ENCODE results near the gene HAUS8. TPM values are rescaled to one million over a fixed set of nuclear protein-coding genes. Genes with fewer than 3 reads are reported as not detected.

The HAUS8 gene
- total RNA-seq, 4 donors from 2014 or later, result 3.0 to 5.8 (median 3.2) TPM

- peak overlapping the region; percentile 84 to 97 (median 94) for H3K27ac ChIP-seq
- DNase-seq, result peak; percentile 49
- intact Hi-C loops (cut with DNase I), result no loop called here
- TF ChIP-seq, protein P1, sequence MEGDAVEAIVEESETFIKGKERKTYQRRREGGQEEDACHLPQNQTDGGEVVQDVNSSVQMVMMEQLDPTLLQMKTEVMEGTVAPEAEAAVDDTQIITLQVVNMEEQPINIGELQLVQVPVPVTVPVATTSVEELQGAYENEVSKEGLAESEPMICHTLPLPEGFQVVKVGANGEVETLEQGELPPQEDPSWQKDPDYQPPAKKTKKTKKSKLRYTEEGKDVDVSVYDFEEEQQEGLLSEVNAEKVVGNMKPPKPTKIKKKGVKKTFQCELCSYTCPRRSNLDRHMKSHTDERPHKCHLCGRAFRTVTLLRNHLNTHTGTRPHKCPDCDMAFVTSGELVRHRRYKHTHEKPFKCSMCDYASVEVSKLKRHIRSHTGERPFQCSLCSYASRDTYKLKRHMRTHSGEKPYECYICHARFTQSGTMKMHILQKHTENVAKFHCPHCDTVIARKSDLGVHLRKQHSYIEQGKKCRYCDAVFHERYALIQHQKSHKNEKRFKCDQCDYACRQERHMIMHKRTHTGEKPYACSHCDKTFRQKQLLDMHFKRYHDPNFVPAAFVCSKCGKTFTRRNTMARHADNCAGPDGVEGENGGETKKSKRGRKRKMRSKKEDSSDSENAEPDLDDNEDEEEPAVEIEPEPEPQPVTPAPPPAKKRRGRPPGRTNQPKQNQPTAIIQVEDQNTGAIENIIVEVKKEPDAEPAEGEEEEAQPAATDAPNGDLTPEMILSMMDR (IDR thresholded peaks at IDR 0.05), result peak; percentile 19 to 81 (median 48)
- TF ChIP-seq POLR2A (IDR thresholded peaks at IDR 0.05), result peak in 2 of 4 donors; percentile 35 to 36
- peak overlapping the region; percentile 11 to 62 (median 43) for H3K4me3 ChIP-seq
- 23 to 28% methylated on average over 16 to 26 of the region's 28 CpGs for WGBS, 2 donors
- H3K4me1 ChIP-seq, result peaks cover 19 to 65% (median 44%) of the 10 kb centered on the region in 3 donors
- H3K36me3 ChIP-seq, result no peaks in the 10 kb centered on the region
- H3K9me3 ChIP-seq, result no peaks in the 10 kb centered on the region
- no peaks in the 10 kb centered on the region for H3K27me3 ChIP-seq
These were observed 4.6 kb upstream of the HAUS8 start for GRCh38 chr19:17079710-17080439.

DNA sequence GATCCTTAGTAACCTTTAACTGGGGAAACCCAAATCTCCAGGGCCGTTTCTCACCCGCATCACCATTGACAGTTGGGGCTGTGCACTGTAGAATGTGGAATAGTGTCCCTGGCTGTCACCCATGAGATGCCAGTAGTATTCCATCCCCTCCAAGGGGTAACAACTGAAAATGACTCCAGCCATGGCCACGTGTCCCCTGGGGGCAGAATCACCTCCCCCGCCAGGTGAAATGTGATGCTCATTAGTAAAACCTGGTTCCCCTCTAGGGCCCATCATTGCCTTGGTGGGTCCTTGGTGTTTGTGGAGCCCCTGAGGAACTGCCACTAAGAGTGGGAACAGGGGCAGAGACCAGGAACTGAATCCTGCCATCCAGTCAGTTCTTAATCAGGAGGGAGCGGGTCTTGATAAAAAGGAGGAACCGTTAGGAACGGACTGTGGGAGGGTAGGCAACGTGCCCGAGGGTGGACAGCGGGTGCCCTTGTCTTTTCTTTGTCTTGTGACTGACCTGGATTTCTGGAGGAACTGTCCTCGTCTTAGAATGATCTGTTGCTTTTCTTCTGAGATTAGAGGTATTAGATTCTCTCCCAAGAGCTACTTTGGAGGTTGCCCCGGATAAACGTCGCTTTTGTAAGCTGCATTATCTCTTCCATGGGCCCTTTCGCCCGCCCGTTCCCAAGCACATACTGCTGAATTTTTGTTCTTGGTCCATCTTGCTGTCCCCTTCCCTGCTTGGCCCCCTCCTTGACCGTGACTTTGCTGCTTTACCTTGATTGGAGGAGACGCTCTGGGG, 3.9 kb upstream of the HAUS8 start:
- H3K9me3 ChIP-seq, result no peaks in the 10 kb centered on the region
- peak overlapping the region; percentile 11 to 62 (median 43) for H3K4me3 ChIP-seq
- TF ChIP-seq, protein P1 (IDR thresholded peaks at IDR 0.05), result no peak
- no peak for TF ChIP-seq POLR2A (IDR thresholded peaks at IDR 0.05)
- no peak for DNase-seq
- peaks cover 25 to 71% (median 51%) of the 10 kb centered on the region in 3 donors for H3K4me1 ChIP-seq
- WGBS, 2 donors, result 55 to 60% methylated on average over 14 to 16 of the region's 19 CpGs
- H3K27ac ChIP-seq, result peak overlapping the region; percentile 84 to 97 (median 94)
- intact Hi-C loops (cut with DNase I), result no loop called here
- H3K36me3 ChIP-seq, result no peaks in the 10 kb centered on the region
- no peaks in the 10 kb centered on the region for H3K27me3 ChIP-seq

DNA sequence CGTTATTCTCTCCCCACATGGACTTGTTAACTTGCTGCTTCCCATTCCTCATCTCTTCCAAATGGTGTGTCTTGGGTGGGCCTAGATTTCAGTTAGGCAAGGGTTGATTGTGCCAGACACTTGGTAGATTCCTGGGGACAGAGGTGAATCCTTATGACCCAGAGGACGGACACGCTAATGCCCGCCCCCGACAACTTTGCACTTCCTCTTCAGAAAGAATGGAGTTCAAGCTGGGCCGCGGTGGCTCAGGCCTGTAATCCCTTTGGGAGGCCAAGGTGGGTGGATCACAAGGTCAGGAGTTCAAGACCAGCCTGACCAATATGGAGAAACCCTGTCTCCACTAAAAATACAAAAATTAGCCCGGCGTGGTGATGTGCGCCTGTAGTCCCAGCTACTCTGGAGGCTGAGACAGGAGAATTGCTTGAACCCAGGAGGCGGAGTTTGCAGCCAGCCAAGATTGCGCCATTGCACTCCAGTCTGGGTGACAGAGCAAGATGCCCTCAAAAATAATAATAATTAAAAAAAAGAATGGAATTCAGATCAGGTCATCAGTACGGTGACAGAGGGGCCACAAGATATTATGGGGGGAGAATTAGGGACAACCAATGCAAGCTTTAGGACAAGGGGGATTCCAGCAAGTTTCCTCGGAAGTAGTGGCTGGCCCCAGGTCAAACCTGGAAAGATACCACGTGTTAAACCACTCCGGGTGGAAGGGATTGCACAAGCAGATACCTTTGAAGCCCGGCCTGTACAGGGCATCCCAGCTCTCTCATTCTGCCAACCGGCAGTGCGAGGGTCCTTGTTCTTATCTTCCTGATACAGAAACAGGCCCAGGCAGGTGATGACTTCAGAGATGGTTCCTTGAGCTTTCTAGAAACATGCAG, 3.0 kb upstream of the HAUS8 start:
- WGBS, 2 donors, result 69 to 76% methylated on average over 15 to 16 of the region's 19 CpGs
- no peak for TF ChIP-seq POLR2A (IDR thresholded peaks at IDR 0.05)
- TF ChIP-seq, protein P1 (IDR thresholded peaks at IDR 0.05), result no peak

GRCh38 chr19:17077447-17078028, 2.3 kb upstream of the HAUS8 start:
- H3K4me1 ChIP-seq, result peaks cover 30 to 80% (median 56%) of the 10 kb centered on the region in 3 donors
- WGBS, 2 donors, result 60 to 81% methylated on average over 13 to 17 of the region's 17 CpGs
- H3K9me3 ChIP-seq, result no peaks in the 10 kb centered on the region
- intact Hi-C loops (cut with DNase I), result no loop called here
- H3K27me3 ChIP-seq, result no peaks in the 10 kb centered on the region
- TF ChIP-seq POLR2A (IDR thresholded peaks at IDR 0.05), result no peak
- TF ChIP-seq, protein P1 (IDR thresholded peaks at IDR 0.05), result no peak
- no peak for DNase-seq
- peak overlapping the region in 3 of 4 donors; percentile 68 to 96 (median 82) for H3K4me3 ChIP-seq
- H3K36me3 ChIP-seq, result no peaks in the 10 kb centered on the region
- H3K27ac ChIP-seq, result peak overlapping the region in 3 of 4 donors; percentile 93 to 97 (median 93)

More for the DNA sequence above, 3.0 kb upstream of the HAUS8 start:
- Histone ChIP-seq H3K36me3 (no peaks in the 10 kb centered on the region), H3K27ac (peak overlapping the region; percentile 84 to 97 (median 94)), H3K4me1 (peaks cover 30 to 80% (median 56%) of the 10 kb centered on the region in 3 donors), H3K4me3 (no peak overlapping the region), H3K9me3 (no peaks in the 10 kb centered on the region), H3K27me3 (no peaks in the 10 kb centered on the region)
- DNase-seq, result no peak
- intact Hi-C loops (cut with DNase I), result no loop called here
